HCT116 (cell line): ENCODE results near the gene TYRO3. TPM values are rescaled to one million over a fixed set of nuclear protein-coding genes. Genes with fewer than 3 reads are reported as not detected.

ENCODE experiments used
- ATAC-seq: fragments of 200-7000 bp; cut with Tn5 transposase; 2 replicates; pipeline ENCODE4 v1.9.1; 2020; ENCODE audit warnings: mild to moderate bottlenecking, moderate library complexity
- BruUV-seq: library from RNA; stranded (reverse); fragments of 400-500 nt; replicated peaks from 2 replicates; lab custom pipeline; 2021; lab: Mats Ljungman, UMichigan
- CTCF ChIA-PET: fragments of 300-600 bp; sonication (Branson Sonifier 250); formaldehyde crosslinking; loops from one replicate; lab custom pipeline; 2021; ENCODE audit warnings: antibody characterized with exemption; lab: Charles Lee
- POLR2A ChIA-PET: fragments of 300-600, 350-600 bp; sonication (Branson Sonifier 250); formaldehyde crosslinking; loops from one replicate; lab custom pipeline; 2021; ENCODE audit warnings: antibody characterized with exemption; lab: Charles Lee
- RAD21 ChIA-PET, 2 experiments: fragments of 300-600 bp; sonication (Branson Sonifier 250); formaldehyde crosslinking; loops; one replicate each; lab custom pipeline; 2023; ENCODE audit warnings: low total read pairs in 2 of 2; ENCODE audit not compliant: uncharacterized antibody in 2 of 2, unreplicated experiment in 2 of 2, low non-redundant PET in 1 of 2; lab: Charles Lee
- DNase-seq: peaks from one replicate; pipeline ENCODE4 v3.0.0-alpha.2; 2010; ENCODE audit warnings: low read depth, low spot score
- H2AFZ ChIP-seq: fragments of 200-600 bp; shearing (Covaris generic), sonication (generic); 2 replicates; pipeline ENCODE4 v1.6.1; 2017; ENCODE audit warnings: low read depth, mixed run types, mixed read lengths, antibody characterized with exemption, low read length; ENCODE audit not compliant: poor library complexity, severe bottlenecking
- H3K27ac ChIP-seq: 2 replicates; pipeline ENCODE4 v1.5.1; 2012; ENCODE audit warnings: low read depth, low read length
- H3K27me3 ChIP-seq: fragments of 200-600 bp; sonication (generic); 2 replicates; pipeline ENCODE4 v1.6.1; 2016; ENCODE audit warnings: mixed run types, low read length, mixed read lengths; ENCODE audit not compliant: insufficient read depth
- H3K36me3 ChIP-seq, 2 experiments: fragments of 200-500 bp in 1 of 2; fragments of 200-600 bp in 1 of 2; sonication (Bioruptor generic) in 1 of 2; sonication (generic) in 1 of 2; 2 replicates each; pipeline versions ENCODE4 v1.5.1 to v1.6.1; 2014 to 2016; ENCODE audit warnings: low read length in 2 of 2, inconsistent platforms in 1 of 2, mixed read lengths in 1 of 2, mixed run types in 1 of 2; ENCODE audit not compliant: insufficient read depth in 2 of 2, control insufficient read depth in 1 of 2
- H3K4me1 ChIP-seq, 2 experiments: fragments of 200-600 bp in 1 of 2; sonication (generic) in 1 of 2; 2 replicates each; pipeline versions ENCODE4 v1.5.1 to v1.6.1; 2012 to 2017; ENCODE audit warnings: low read length in 2 of 2, inconsistent platforms in 1 of 2, mild to moderate bottlenecking in 1 of 2, mixed read lengths in 1 of 2, mixed run types in 1 of 2, moderate library complexity in 1 of 2; ENCODE audit not compliant: insufficient read depth in 2 of 2, control insufficient read depth in 1 of 2
- H3K4me2 ChIP-seq: fragments of 200-600 bp; sonication (generic); 2 replicates; pipeline ENCODE4 v1.6.1; 2017; ENCODE audit warnings: mixed run types, low read length, mixed read lengths
- H3K4me3 ChIP-seq, 2 experiments: fragments of 200-600 bp in 1 of 2; sonication (generic) in 1 of 2; replicated peaks in 1 of 2; 2 replicates each; pipeline ENCODE4 v1.5.1; 2011 to 2016; ENCODE audit warnings: low read length in 2 of 2, control low read depth in 1 of 2, low read depth in 1 of 2, mild to moderate bottlenecking in 1 of 2, mixed read lengths in 1 of 2, mixed run types in 1 of 2
- H3K79me2 ChIP-seq: fragments of 200-600 bp; sonication (generic); 2 replicates; pipeline ENCODE4 v1.6.1; 2017; ENCODE audit warnings: mild to moderate bottlenecking, mixed run types, low read length, moderate library complexity, mixed read lengths; ENCODE audit not compliant: insufficient read depth
- H3K9ac ChIP-seq: fragments of 200-600 bp; sonication (generic); 2 replicates; pipeline ENCODE4 v1.6.1; 2016; ENCODE audit warnings: low read length, mixed read lengths
- H3K9me2 ChIP-seq: fragments of 200-600 bp; sonication (generic), shearing (Covaris generic); 2 replicates; pipeline ENCODE4 v1.6.1; 2017; ENCODE audit warnings: mixed run types, mild to moderate bottlenecking, moderate library complexity; ENCODE audit not compliant: insufficient read depth
- H3K9me3 ChIP-seq, 2 experiments: fragments of 200-500 bp in 1 of 2; fragments of 200-600 bp in 1 of 2; sonication (Bioruptor generic) in 1 of 2; sonication (generic) in 1 of 2; 2 replicates each; pipeline ENCODE4 v1.6.1; 2014 to 2017; ENCODE audit warnings: low read length in 2 of 2, mixed read lengths in 2 of 2, inconsistent platforms in 1 of 2, low read depth in 1 of 2, mild to moderate bottlenecking in 1 of 2, mixed run types in 1 of 2, moderate library complexity in 1 of 2; ENCODE audit not compliant: control insufficient read depth in 1 of 2, insufficient read depth in 1 of 2
- H4K20me1 ChIP-seq: fragments of 200-600 bp; sonication (generic), shearing (Covaris generic); 2 replicates; pipeline ENCODE4 v1.6.1; 2017; ENCODE audit warnings: mixed run types, mild to moderate bottlenecking, moderate library complexity; ENCODE audit not compliant: insufficient read depth
- CBX3 ChIP-seq: IDR thresholded peaks from 2 replicates; pipeline ENCODE4 v1.6.1; 2012; ENCODE audit warnings: low read depth
- EGR1 ChIP-seq: IDR thresholded peaks from 2 replicates; pipeline ENCODE4 v1.6.1; 2012; ENCODE audit warnings: low read depth
- ELF1 ChIP-seq: IDR thresholded peaks from 2 replicates; pipeline ENCODE4 v1.6.1; 2012; ENCODE audit warnings: low read depth, borderline replicate concordance
- FOSL1 ChIP-seq: IDR thresholded peaks from 2 replicates; pipeline ENCODE4 v1.6.1; 2012; ENCODE audit warnings: low read depth
- SIN3A ChIP-seq: IDR thresholded peaks from 2 replicates; pipeline ENCODE4 v1.6.1; 2012; ENCODE audit warnings: low read depth
- SRF ChIP-seq: IDR thresholded peaks from 2 replicates; pipeline ENCODE4 v1.6.1; 2012; ENCODE audit warnings: low read depth
- TCF7L2 ChIP-seq: IDR thresholded peaks from 2 replicates; pipeline ENCODE4 v1.7.0; 2011; ENCODE audit warnings: borderline replicate concordance, inconsistent platforms; ENCODE audit not compliant: insufficient read depth, insufficient read length; ENCODE audit errors: extremely low read depth
- YY1 ChIP-seq: IDR thresholded peaks from 2 replicates; pipeline ENCODE4 v1.6.1; 2011; ENCODE audit warnings: low read length, low read depth, moderate library complexity, mild to moderate bottlenecking; ENCODE audit not compliant: insufficient replicate concordance; ENCODE audit errors: extremely low read depth
- intact Hi-C: fragments of 100-400 bp; cut with micrococcal nuclease; formaldehyde crosslinking; loops from 2 replicates; pipeline ENCODE4 v1.10.0; 2022
- total RNA-seq: library from RNA; stranded (reverse); gene quantifications from one replicate; pipeline ENCODE4 v1.2.1, GENCODE V29; 2021; ENCODE audit not compliant: unreplicated experiment
- TF ChIP-seq, protein P1 (sequence below): IDR thresholded peaks from 2 replicates; pipeline ENCODE4 v1.6.1; 2012
- TF ChIP-seq, protein P2 (sequence below), 3 experiments: fragments of 200-600 bp in 1 of 3; sonication (generic) in 1 of 3; IDR thresholded peaks in 2 of 3; conservative IDR thresholded peaks in 1 of 3; 2 replicates each; pipeline ENCODE4 v1.5.1; 2012 to 2017; ENCODE audit warnings: low read depth in 2 of 3, low read length in 2 of 3, antibody characterized with exemption in 1 of 3, borderline replicate concordance in 1 of 3, control low read depth in 1 of 3, mild to moderate bottlenecking in 1 of 3, mixed read lengths in 1 of 3, mixed run types in 1 of 3, moderate library complexity in 1 of 3; ENCODE audit not compliant: insufficient read depth in 1 of 3
- TF ChIP-seq, protein P3 (sequence below): IDR thresholded peaks from 2 replicates; pipeline ENCODE4 v1.6.1; 2012; ENCODE audit warnings: low read depth
- TF ChIP-seq, protein P4 (sequence below): IDR thresholded peaks from 2 replicates; pipeline ENCODE4 v1.6.1; 2011; ENCODE audit warnings: mild to moderate bottlenecking, low read length, moderate library complexity; ENCODE audit not compliant: insufficient replicate concordance; ENCODE audit errors: extremely low read depth

Gene TYRO3
- total RNA-seq, 1 experiment from 2014 or later, result 34.6 TPM

DNA sequence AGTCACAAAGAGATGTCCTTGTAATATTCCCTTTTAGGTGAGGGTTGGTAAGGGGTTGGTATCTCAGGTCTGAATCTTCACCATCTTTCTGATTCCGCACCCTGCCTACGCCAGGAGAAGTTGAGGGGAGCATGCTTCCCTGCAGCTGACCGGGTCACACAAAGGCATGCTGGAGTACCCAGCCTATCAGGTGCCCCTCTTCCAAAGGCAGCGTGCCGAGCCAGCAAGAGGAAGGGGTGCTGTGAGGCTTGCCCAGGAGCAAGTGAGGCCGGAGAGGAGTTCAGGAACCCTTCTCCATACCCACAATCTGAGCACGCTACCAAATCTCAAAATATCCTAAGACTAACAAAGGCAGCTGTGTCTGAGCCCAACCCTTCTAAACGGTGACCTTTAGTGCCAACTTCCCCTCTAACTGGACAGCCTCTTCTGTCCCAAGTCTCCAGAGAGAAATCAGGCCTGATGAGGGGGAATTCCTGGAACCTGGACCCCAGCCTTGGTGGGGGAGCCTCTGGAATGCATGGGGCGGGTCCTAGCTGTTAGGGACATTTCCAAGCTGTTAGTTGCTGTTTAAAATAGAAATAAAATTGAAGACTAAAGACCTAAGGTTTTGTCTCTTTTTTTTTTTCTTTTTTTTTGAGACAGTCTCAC is 19.8 kb downstream of the TYRO3 start:
- 0 out of 4 replicates have a peak, but pooled peaks cover 0 to 2% of the 10 kb centered on the region in 2 experiments for H3K36me3 ChIP-seq
- no peak overlapping the region for H3K9ac ChIP-seq
- no peaks in the 10 kb centered on the region for H3K9me2 ChIP-seq
- TF ChIP-seq EGR1 (no peak), SIN3A (no peak), ELF1 (no peak), SRF (no peak), FOSL1 (no peak), TCF7L2 (no peak), CBX3 (no peak), YY1 (no peak)
- TF ChIP-seq, protein P1, sequence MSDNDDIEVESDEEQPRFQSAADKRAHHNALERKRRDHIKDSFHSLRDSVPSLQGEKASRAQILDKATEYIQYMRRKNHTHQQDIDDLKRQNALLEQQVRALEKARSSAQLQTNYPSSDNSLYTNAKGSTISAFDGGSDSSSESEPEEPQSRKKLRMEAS, result no peak
- TF ChIP-seq, protein P2, sequence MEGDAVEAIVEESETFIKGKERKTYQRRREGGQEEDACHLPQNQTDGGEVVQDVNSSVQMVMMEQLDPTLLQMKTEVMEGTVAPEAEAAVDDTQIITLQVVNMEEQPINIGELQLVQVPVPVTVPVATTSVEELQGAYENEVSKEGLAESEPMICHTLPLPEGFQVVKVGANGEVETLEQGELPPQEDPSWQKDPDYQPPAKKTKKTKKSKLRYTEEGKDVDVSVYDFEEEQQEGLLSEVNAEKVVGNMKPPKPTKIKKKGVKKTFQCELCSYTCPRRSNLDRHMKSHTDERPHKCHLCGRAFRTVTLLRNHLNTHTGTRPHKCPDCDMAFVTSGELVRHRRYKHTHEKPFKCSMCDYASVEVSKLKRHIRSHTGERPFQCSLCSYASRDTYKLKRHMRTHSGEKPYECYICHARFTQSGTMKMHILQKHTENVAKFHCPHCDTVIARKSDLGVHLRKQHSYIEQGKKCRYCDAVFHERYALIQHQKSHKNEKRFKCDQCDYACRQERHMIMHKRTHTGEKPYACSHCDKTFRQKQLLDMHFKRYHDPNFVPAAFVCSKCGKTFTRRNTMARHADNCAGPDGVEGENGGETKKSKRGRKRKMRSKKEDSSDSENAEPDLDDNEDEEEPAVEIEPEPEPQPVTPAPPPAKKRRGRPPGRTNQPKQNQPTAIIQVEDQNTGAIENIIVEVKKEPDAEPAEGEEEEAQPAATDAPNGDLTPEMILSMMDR (IDR thresholded peaks at IDR 0.05 in 2 of 3, conservative IDR thresholded peaks at IDR 0.05 in 1 of 3; ENCODE audit: borderline replicate concordance in 1 of 3, insufficient read depth in 1 of 3, low read depth in 2 of 3, low read length in 2 of 3), result no peak
- TF ChIP-seq, protein P3, sequence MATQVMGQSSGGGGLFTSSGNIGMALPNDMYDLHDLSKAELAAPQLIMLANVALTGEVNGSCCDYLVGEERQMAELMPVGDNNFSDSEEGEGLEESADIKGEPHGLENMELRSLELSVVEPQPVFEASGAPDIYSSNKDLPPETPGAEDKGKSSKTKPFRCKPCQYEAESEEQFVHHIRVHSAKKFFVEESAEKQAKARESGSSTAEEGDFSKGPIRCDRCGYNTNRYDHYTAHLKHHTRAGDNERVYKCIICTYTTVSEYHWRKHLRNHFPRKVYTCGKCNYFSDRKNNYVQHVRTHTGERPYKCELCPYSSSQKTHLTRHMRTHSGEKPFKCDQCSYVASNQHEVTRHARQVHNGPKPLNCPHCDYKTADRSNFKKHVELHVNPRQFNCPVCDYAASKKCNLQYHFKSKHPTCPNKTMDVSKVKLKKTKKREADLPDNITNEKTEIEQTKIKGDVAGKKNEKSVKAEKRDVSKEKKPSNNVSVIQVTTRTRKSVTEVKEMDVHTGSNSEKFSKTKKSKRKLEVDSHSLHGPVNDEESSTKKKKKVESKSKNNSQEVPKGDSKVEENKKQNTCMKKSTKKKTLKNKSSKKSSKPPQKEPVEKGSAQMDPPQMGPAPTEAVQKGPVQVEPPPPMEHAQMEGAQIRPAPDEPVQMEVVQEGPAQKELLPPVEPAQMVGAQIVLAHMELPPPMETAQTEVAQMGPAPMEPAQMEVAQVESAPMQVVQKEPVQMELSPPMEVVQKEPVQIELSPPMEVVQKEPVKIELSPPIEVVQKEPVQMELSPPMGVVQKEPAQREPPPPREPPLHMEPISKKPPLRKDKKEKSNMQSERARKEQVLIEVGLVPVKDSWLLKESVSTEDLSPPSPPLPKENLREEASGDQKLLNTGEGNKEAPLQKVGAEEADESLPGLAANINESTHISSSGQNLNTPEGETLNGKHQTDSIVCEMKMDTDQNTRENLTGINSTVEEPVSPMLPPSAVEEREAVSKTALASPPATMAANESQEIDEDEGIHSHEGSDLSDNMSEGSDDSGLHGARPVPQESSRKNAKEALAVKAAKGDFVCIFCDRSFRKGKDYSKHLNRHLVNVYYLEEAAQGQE, result no peak
- TF ChIP-seq, protein P4, sequence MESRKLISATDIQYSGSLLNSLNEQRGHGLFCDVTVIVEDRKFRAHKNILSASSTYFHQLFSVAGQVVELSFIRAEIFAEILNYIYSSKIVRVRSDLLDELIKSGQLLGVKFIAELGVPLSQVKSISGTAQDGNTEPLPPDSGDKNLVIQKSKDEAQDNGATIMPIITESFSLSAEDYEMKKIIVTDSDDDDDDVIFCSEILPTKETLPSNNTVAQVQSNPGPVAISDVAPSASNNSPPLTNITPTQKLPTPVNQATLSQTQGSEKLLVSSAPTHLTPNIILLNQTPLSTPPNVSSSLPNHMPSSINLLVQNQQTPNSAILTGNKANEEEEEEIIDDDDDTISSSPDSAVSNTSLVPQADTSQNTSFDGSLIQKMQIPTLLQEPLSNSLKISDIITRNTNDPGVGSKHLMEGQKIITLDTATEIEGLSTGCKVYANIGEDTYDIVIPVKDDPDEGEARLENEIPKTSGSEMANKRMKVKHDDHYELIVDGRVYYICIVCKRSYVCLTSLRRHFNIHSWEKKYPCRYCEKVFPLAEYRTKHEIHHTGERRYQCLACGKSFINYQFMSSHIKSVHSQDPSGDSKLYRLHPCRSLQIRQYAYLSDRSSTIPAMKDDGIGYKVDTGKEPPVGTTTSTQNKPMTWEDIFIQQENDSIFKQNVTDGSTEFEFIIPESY, result no peak
- no peak overlapping the region for H3K4me2 ChIP-seq
- no peaks in the 10 kb centered on the region for H4K20me1 ChIP-seq
- intact Hi-C loops, result no loop called here
- DNase-seq (no peak), ATAC-seq (no peak)
- H3K9me3 ChIP-seq, result no peaks in the 10 kb centered on the region
- ChIA-PET RAD21 (interaction anchor here in 1 of 2 experiments (0.7 to 0.9 kb wide), 2 partner anchors 113 to 361 kb away, joined by 3 to 4 read pairs; no protein-coding TSS in a partner anchor), POLR2A (no interaction called here), CTCF (interaction anchor here (0.7 kb wide), 1 partner anchor 113 kb away, joined by 3 read pairs; no protein-coding TSS in a partner anchor)
- H3K79me2 ChIP-seq, result no peaks in the 10 kb centered on the region
- H2AFZ ChIP-seq, result no peak overlapping the region
- H3K27ac ChIP-seq, result no peak overlapping the region
- BruUV-seq, result no TSS peak
- no peaks in the 10 kb centered on the region for H3K27me3 ChIP-seq
- H3K4me3 ChIP-seq, result no peak overlapping the region
- no peaks in the 10 kb centered on the region; a peak in 1 of 4 replicates for H3K4me1 ChIP-seq
